Pancreas (tissue), 10 donors: Measurements from ENCODE around the gene IFIH1. TPM values are rescaled to one million over a fixed set of nuclear protein-coding genes. Genes with fewer than 3 reads are reported as not detected.

Source experiments
- ATAC-seq, 4 donors: fragments of 200-7000 bp; cut with Tn5 transposase; one replicate each; pipeline versions ENCODE4 v1.8.0 to v1.9.1; 2020; ENCODE audit warnings: mild to moderate bottlenecking in 4 of 4, moderate library complexity in 4 of 4
- DNase-seq, 6 donors: peaks; one replicate each; pipeline ENCODE4 v3.0.0-alpha.2; 2020
- FAIRE-seq: peaks from 2 replicates; lab custom pipeline; 2012; peaks lifted over from hg19 to GRCh38; lab: Jason Lieb, UNC
- H3K27ac ChIP-seq, 4 donors: fragments of 200-600 bp; sonication (generic); 1 replicate in 3 of 4; 2 replicates in 1 of 4; pipeline versions ENCODE4 v1.5.0 to v1.8.0; 2020
- H3K27me3 ChIP-seq, 4 donors: fragments of 200-600 bp; one replicate each; pipeline ENCODE4 v1.8.0; 2021
- H3K36me3 ChIP-seq, 3 donors: fragments of 200-600 bp; sonication (generic) in 1 of 3; one replicate each; pipeline versions ENCODE4 v1.5.0 to v1.8.0; 2020 to 2021
- H3K4me1 ChIP-seq, 3 donors: fragments of 200-600 bp; one replicate each; pipeline ENCODE4 v1.8.0; 2021
- H3K4me3 ChIP-seq, 4 donors: fragments of 200-600 bp; sonication (generic) in 2 of 4; one replicate each; pipeline versions ENCODE4 v1.5.0 to v1.8.0; 2020 to 2021
- H3K9me3 ChIP-seq, 4 donors: fragments of 200-600 bp; one replicate each; pipeline ENCODE4 v1.8.0; 2021
- WGBS, 2 donors: extraction: QIAGEN DNeasy Blood & Tissue Kit; methylation state at CpG; one replicate each; pipeline ENCODE4 v1.1.7; 2013; 5-methylcytosine and 5-hydroxymethylcytosine counted together
- intact Hi-C, 3 donors: fragments of 100-400 bp; cut with DNase I; formaldehyde crosslinking; loops; one replicate each; pipeline versions ENCODE4 v1.11.1 to v1.14.2; 2022
- polyA plus RNA-seq, 2 donors: library from polyadenylated mRNA; stranded (reverse); fragments of 200-250 nt; gene quantifications; one replicate each; pipeline ENCODE4 v1.2.3, GENCODE V29; 2013
- total RNA-seq, 6 donors: library from RNA; stranded (reverse); fragmentation: NEBNext Ultra II Directional in 4 of 6; extraction: Animal tissue kit (Norgen Biotek cat#: 25700) in 4 of 6; gene quantifications; one replicate each; pipeline versions ENCODE4 v1.2.1 to v1.2.4, GENCODE V29; 2021 to 2023
- TF ChIP-seq, protein P1 (sequence below), 4 donors: fragments of 200-600 bp; sonication (generic) in 3 of 4; IDR thresholded peaks; one replicate each; pipeline versions ENCODE4 v1.5.0 to v1.8.0; 2021; ENCODE audit warnings: antibody characterized with exemption in 4 of 4
- donor health status: healthy with polysubstance abuse.
- donor health status: DM: no; HTN: no; CAD: no; lungs with moderate emphysema.
- donor health status: DM: no; HTN: no; CAD: no.
- donor health status: control.
- donor health status: control.
- donor health status: Bipolar disorder and iron deficiency.
- donor health status: DM: yes; HTN: yes; CAD: no.
- donor health status: DM: no; HTN: no; CAD: no.
- donor health status: DM: no; HTN: no; CAD: no.
- donor health status: DM: yes; HTN: yes; CAD: no.

Gene IFIH1
- total and polyA plus RNA-seq, 8 donors: 5.7 to 19.5 (median 7.3) TPM

GRCh38 chr2:162258169-162258568 is 60.3 kb downstream of the IFIH1 start:
- Histone ChIP-seq H3K36me3 (no peaks in the 10 kb centered on the region), H3K27me3 (no peaks in the 10 kb centered on the region), H3K4me3 (no peak overlapping the region), H3K9me3 (no peaks in the 10 kb centered on the region), H3K27ac (no peak overlapping the region), H3K4me1 (no peaks in the 10 kb centered on the region)
- intact Hi-C loops: no loop called here
- no peak for DNase-seq
- FAIRE-seq: no peak
- WGBS, 2 donors: 91 to 96% methylated on average over 4 of the region's 4 CpGs
- ATAC-seq: peak in 1 of 4 donors; percentile 23
- TF ChIP-seq, protein P1, sequence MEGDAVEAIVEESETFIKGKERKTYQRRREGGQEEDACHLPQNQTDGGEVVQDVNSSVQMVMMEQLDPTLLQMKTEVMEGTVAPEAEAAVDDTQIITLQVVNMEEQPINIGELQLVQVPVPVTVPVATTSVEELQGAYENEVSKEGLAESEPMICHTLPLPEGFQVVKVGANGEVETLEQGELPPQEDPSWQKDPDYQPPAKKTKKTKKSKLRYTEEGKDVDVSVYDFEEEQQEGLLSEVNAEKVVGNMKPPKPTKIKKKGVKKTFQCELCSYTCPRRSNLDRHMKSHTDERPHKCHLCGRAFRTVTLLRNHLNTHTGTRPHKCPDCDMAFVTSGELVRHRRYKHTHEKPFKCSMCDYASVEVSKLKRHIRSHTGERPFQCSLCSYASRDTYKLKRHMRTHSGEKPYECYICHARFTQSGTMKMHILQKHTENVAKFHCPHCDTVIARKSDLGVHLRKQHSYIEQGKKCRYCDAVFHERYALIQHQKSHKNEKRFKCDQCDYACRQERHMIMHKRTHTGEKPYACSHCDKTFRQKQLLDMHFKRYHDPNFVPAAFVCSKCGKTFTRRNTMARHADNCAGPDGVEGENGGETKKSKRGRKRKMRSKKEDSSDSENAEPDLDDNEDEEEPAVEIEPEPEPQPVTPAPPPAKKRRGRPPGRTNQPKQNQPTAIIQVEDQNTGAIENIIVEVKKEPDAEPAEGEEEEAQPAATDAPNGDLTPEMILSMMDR (IDR thresholded peaks at IDR 0.05): no peak

DNA sequence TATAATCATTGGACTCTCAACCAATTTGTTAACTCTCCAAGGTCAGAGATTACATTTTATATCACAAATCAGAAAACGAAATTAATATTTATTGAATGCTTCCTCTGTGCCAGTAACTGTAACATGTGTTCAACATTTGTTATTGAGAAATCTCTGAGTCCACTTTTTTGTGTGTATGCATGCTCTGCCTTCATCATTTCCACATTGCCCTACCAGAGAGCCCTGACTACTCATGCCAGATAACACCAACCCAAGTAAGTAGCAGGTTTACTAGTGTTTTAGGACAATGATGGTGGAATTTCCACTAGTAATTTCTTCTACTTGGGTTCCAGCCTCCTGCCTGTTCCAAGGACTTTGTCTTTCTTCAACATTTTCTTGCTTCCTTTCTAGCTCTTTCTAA is 61.1 kb downstream of the IFIH1 start:
- intact Hi-C loops: no loop called here
- peak in 1 of 4 donors; percentile 48 for ATAC-seq
- Histone ChIP-seq H3K36me3 (no peaks in the 10 kb centered on the region), H3K4me3 (no peak overlapping the region), H3K4me1 (no peaks in the 10 kb centered on the region), H3K27ac (no peak overlapping the region), H3K9me3 (no peaks in the 10 kb centered on the region), H3K27me3 (no peaks in the 10 kb centered on the region)
- FAIRE-seq: no peak
- 4 to 17% methylated on average over 1 of the region's 1 CpG for WGBS, 2 donors
- TF ChIP-seq, protein P1 (IDR thresholded peaks at IDR 0.05): no peak
- no peak for DNase-seq

DNA sequence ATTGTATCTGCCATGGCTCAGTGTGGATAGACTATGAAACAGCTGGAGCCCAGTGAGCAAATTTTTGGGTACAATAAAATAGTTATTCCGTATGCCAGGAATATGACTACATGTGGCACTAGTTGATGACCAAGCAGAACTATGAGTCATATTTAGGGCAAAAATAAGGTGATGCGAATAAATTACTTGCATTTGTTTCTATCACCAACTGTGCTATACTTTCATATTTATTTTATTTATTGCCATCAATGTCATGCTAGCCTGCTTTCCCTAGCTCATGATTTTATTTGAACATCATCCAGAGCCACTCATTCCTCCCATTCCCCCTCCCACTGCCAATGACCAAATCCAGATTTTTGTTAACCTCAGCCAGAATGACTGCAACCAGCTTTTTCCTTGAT is 61.9 kb downstream of the IFIH1 start:
- DNase-seq (no peak), ATAC-seq (no peak), FAIRE-seq (no peak)
- Histone ChIP-seq H3K9me3 (no peaks in the 10 kb centered on the region), H3K4me3 (no peak overlapping the region), H3K27ac (no peak overlapping the region), H3K27me3 (no peaks in the 10 kb centered on the region), H3K36me3 (no peaks in the 10 kb centered on the region), H3K4me1 (no peaks in the 10 kb centered on the region)
- TF ChIP-seq, protein P1 (IDR thresholded peaks at IDR 0.05): no peak
- 84 to 87% methylated on average over 2 of the region's 2 CpGs for WGBS, 2 donors
- intact Hi-C loops: no loop called here

DNA sequence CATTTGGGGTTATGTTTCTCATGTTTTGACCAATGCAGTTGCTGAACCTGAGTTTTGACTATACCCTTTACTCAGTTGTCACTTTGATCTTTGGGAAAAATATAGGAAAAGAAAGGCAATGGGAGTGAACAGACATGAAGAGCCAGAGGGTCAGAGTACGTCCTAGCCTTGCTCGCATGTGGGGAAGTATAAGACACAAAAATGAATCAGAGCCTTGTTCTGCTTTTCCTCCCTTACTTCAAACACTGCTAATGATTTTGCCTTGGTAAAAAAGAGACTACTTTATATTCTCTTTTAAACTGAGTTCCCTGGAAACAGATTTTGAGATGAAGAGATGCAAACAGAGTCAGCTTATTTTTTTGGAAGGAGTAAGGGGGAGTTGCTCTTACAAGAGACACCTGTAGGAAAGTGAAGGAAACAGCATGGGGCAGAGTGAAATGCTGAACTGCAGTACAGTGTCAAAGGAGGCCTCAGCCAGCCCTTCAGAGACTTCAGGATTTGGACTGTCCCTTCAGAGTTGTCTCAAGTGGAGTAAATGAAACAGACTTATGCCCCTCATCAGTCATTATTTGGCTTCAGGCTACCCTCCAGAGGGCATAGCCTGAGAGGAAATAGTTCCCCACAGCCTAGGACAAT is 64.1 kb downstream of the IFIH1 start:
- ATAC-seq (no peak), DNase-seq (no peak), FAIRE-seq (no peak)
- no peaks in the 10 kb centered on the region for H3K4me1 ChIP-seq
- 62 to 89% methylated on average over 2 of the region's 2 CpGs for WGBS, 2 donors
- no peaks in the 10 kb centered on the region for H3K9me3 ChIP-seq
- TF ChIP-seq, protein P1 (IDR thresholded peaks at IDR 0.05): no peak
- no peak overlapping the region for H3K27ac ChIP-seq
- H3K36me3 ChIP-seq: no peaks in the 10 kb centered on the region
- H3K27me3 ChIP-seq: no peaks in the 10 kb centered on the region
- no peak overlapping the region for H3K4me3 ChIP-seq
- intact Hi-C loops: no loop called here

GRCh38 chr2:162253435-162253834 is 65.0 kb downstream of the IFIH1 start:
- FAIRE-seq (no peak), ATAC-seq (no peak), DNase-seq (no peak)
- Histone ChIP-seq H3K27me3 (no peaks in the 10 kb centered on the region), H3K9me3 (no peaks in the 10 kb centered on the region), H3K4me1 (no peaks in the 10 kb centered on the region), H3K4me3 (no peak overlapping the region), H3K27ac (no peak overlapping the region), H3K36me3 (no peaks in the 10 kb centered on the region)
- WGBS, 2 donors: 76 to 86% methylated on average over 3 of the region's 3 CpGs
- TF ChIP-seq, protein P1 (IDR thresholded peaks at IDR 0.05): no peak
- intact Hi-C loops: no loop called here
